ENCODE data around the gene GOT2. TPM values are rescaled to one million over a fixed set of nuclear protein-coding genes. Genes with fewer than 3 reads are reported as not detected.
"Not testable (repeated sequence)": the region's sequence is repeated elsewhere in the genome, so short reads cannot be mapped to it uniquely, and the experiment has no call there.

The GOT2 gene
- total RNA-seq (2014; rRNA removed; shearing (Covaris generic)): 59.0 and 62.6 TPM in 2 replicates

DNA sequence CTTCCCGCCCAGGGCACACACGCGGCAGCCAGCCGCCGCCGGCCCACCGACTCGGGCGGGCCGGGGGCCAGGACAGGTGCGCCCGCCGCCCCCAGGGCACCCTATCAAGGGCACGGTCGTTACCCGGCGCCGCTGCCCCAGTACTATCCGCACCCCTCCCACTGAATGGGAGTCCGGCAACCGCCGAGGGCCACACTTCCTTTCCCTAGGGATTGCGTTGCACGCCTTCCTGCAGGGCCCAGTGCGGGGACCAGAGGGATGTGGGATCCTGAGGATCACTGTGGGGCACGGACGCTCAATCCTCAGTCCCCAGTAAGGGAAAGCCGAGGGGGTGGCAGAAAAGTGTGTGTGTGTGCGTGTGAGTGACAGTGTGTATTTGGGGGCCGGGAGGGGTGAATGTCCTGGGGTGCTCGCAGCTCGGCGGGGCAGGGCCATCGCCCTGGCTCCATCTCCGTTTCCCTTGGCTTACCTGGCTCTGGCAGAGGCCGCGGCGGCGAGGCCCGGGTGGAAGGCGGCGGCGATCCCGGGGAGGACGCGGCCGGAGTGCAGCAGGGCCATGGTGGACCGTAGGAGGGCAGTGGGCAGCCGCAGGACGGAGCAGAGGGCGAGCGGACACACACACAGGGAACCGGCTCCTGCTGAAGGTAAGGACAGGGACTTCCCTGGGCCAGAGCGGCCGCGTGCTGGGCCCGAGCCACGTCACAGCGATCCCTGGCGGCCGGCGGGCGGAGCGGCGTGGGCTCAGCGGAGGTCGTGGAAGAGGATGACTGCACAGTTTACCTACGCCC lies at the start of gene GOT2:
Gene GOT2 (minus strand): TSS at position 646 of the 788 bp plus-strand sequence. CDS start 88 bp downstream, at position 558.
- peak; percentile 83 for DNase-seq (ENCODE audit: low spot score)

DNA sequence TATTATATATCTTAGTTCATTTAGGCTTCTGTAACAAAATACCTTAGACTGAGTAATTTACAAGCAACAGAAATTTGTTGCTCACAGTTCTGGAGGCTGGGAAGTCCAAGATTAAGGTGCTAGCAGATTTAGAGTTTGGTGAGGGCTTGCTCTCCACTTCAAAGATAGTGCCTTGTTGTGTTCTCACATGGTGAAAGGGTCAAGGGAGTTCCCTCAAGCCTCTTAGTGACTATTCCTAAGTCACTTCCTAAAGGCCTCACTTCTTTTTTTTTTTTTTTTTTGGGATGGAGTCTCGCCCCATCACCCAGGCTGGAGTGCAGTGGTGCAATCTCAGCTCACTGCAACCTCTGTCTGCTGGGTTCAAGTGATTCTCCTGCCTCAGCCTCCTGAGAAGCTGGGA lies 45.2 kb upstream of the GOT2 start:
- not testable (repeated sequence) for DNase-seq (ENCODE audit: low spot score)

DNA sequence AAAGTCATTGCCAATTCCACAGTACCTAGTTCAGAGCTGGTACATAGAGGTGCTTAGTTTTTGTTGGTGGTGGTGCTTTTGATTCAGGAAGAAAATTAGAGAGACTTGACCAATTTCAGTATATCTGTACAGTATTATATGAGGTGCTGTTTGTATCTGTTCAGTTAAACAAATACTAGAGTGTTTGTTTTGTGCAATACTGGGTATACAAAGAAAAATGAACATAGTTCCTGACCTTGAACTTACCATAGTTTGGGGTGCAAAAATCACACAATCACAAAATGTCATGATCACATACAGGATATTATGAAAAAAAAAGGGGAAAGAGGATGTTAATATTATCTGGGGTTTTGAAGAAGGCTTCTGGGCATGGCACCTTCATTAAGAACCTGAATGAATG lies 39.8 kb upstream of the GOT2 start:
- no peak for DNase-seq (ENCODE audit: low spot score)

DNA sequence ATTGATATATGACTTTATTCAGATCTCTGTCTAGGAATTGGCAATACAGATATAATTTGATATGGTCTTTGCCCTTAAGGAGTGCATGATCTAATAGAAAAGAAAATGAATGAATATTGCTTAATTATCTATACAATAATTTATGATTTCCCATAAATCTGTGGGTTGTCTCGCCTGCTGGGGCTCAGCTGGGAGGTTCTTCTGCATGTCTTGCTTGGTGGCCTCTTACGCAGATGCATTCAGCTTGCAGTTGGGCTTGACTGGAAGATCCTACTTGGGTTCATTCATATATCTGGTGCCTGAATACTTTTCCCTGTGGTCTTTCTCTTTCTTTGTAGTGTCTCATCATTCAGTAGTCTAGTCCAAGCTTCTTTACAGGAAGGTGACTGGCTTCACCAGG lies 34.0 kb upstream of the GOT2 start:
- no peak for DNase-seq (ENCODE audit: low spot score)

DNA sequence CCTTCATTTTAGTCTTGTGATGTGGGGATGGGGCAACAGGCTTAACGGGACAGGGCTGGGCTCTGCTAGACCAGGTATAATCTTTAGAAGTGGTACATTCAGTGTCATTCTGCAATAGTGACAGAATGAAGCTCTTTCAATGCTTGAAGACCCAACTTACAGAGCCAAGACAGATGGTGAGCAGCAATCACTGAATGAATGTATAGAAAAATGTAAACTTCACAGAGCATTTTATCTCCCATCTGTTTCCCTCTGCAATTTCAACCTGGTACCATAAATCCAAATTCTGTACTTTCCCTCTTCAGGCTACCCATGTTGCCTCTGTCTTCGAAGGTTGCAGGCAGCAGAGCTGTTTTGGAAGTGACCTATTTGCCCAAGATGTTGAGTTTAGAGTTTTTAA lies 33.5 kb upstream of the GOT2 start:
- no peak for DNase-seq (ENCODE audit: low spot score)

DNA sequence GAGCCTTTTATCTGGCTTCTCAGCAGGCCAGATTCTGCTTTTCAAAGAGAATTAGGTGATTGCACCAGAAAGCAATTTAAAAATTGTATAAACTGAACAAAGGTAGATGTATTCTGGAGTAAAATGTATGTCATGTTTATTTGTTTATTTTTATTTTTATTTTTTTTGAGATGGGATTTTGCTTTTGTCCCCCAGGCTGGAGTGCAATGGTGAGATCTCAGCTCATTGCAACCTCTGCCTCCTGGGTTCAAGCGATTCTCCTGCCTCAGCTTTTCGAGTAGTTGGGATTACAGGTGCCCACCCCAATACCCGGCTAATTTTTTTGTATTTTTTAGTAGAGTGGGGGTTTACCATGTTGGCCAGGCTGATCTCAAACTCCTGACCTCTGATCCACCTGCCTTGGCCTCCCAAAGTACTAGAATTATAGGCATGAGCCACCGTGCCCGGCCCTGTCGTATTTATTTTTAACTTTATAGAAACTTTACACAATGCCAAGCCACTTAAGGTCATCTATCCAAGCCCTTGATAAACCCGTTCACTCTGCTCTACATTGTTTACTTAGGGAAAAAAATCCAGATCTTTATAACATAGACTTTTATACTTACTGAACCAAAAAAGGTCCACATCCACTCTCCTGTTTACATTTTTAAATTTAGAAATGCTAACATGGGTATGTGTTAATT lies 22.7 kb upstream of the GOT2 start:
- DNase-seq (ENCODE audit: low spot score): no peak

DNA sequence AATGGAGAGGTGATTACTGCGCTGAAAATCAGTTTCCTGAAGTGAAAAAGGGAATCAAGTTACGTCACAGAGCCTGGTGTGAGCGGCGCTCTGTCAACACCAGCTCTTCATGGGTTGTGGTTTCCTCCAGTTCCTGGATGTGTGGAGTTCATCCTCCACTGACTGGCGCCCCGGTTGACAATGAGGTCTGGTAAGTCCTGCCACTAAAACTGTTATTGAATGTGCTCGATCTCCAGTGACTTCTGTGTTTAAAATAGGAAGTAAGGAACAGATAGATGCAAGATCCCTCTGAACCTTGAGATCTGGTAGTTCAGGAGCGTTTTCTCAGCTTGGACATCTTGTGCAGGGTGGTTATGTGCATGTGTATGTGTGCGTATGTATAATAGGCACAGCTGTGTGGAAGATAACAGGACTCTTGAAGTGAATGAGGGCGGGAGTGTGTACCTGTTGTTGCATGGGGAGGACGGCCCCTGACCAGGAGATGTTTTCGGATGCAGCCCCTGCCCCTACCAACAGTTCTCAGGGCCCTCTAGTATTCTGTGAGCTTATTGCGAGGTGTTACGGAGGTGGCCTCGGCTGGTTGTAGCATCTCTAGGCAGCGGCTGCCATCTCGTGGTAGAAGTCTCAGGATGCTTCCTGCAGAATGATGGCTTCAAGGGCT lies 22.0 kb upstream of the GOT2 start:
- DNase-seq (ENCODE audit: low spot score): peak; percentile 78

DNA sequence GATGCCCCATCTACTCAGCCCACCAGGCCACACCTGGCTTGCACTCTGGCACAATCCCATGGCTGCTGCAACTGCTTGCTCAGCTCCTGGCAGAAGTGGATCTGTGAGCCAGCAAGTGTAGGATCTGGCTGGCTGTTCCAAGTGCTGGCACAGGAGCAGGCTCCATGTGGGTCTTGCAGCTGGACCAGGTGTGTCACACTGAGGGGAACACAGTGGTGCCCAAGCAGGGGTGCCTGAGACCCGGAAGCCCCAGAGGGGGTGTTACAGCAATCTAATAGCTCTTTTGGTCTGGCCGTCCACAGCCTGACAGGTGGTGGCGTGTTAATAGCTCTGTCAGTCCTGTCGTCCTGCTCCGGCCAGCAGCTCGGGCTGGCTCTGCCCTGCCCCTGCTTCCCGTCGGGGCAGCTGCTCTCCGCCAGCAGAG lies 19.6 kb upstream of the GOT2 start:
- DNase-seq (ENCODE audit: low spot score): no peak

DNA sequence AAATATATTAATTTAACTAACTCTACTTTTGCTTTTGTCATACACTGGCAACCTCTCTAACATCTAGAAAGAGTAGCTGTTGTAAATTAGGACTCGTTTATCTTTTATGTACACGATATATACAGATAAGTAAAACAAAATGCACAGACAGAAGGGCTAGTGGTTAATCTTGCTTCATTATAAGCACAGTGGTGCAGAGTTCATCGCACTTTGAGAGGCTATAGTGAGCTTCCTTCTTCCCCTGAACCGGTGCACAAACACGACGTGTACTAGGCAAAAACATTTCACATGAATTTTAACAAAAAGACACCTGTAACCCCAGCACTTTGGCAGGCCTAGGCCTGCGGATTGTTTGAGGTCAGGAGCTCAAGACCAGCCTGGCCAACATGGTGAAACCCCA lies 10.4 kb upstream of the GOT2 start:
- DNase-seq (ENCODE audit: low spot score): no peak

DNA sequence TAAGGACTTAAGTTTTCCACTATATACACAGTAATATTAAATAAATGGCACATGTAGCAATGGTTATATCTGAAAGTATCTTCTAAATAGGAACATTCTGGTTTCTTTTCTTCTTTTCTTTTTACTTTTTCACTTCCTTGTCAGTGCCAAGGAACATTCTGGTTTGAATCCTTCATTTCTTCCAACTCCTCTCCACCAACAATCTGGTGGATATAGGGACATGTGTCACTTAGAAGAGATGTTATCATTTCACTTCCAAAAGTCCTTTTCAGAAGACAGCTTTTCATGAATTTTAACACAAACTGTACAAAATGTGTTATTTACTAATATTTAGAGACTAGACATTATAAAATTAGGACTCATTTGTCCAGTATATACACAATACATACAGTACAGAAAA lies 7.9 kb upstream of the GOT2 start:
- no peak for DNase-seq (ENCODE audit: low spot score)

DNA sequence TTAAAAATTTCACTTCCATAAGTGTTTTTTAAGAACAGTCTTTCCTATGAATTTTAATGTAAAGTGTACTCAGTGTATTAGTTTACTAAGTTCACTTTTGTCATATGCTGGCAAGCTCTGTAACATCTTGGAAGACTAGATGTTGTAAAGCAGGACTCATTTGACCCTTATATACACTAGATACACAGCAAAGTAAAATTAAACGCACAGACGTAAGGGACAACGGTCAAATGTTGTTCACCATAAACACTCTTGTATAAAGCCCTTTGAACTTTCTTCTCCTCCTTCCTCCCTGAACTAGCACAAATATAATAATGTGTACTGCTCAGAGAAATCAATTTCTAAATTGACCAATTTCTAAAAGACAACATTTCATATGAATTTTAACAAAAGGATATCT lies 7.0 kb upstream of the GOT2 start:
- no peak for DNase-seq (ENCODE audit: low spot score)

DNA sequence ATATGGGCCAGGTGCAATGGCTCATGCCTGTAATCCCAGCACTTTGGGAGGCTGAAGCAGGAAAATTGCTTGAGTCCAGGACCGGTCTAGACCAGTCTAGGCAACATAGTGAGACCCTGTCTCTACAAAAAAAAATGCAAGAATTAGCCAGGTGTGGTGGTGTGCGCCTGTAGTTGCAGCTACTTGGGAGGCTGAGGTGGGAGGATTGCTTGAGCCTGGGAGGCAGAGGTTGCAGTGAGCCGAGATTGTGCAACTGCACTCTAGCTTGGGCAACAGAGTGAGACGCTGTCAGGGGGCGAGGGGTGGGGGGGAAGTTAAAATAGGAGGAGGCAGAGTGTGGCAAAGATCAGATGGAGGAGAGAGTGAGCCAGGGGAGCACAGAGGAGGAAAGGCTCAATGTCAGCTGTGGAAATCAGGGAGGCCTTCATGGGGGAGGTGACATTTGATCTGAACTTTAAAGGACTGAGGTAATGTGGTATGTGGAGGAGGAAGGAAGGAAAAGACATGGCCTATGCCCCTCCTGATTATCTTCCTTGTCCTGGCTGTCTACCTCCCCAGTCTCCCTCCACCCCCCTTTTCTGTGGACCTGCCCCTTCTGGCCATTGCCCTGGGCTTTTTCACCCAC lies 4.7 kb upstream of the GOT2 start:
- no peak for DNase-seq (ENCODE audit: low spot score)

DNA sequence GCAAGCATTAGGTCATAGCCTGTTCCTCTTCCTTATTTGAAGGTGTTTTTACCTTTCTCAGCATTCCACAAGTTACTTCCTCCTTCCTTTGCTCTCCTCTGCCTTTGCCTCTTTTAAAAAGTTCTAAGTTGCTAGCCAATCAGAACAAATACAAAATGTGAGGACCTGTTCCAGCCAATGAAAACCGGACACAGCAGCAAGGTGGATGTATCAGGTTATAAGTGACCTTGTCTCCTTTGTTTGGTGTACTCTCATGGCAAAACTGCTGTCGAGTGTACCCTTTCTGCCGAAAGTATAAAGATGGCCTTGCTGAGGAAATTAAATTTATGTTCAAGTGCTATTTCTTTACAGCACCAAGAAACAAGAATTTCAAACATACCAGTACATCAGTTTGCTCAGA lies 2.2 kb upstream of the GOT2 start:
- not testable (repeated sequence) for DNase-seq (ENCODE audit: low spot score)

DNA sequence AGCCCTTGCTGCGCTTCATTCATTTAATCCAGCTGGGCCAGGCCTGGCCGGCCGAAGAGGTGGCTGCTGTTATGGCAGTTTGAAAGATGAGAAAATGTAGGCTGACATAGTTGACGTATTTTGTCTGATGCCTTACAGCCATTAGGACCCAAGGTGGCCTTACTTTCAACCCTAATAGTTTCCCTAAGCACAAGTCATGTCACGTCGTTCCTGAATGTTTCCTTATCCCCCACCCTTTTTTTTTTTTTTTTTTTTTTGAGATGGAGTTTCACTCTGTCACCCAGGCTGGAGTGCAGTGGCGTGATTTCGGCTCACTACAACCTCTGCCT lies 307 bp upstream of the GOT2 start:
- no peak for DNase-seq (ENCODE audit: low spot score)

DNA sequence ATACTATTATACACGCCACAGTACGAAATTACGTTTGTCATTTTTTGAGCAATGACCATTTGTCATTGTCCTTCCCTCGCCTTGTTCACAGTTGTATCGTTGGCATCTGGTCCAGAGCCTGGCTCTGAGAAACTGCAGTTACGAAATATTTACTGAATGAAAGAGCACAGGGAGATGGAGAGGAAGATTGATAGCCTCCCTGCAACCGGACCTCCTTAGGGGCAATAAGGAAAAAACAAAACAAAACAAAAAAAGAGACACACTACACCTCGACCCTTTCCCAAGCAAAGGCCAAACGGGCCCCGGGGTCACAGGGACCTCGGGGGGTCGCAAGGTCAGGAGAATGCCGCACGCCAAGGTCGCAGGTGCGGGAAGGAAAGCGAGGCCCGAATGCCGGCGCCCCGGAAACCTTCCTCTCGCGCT lies 857 bp downstream of the GOT2 start:
- peak; percentile 12 for DNase-seq (ENCODE audit: low spot score)

DNA sequence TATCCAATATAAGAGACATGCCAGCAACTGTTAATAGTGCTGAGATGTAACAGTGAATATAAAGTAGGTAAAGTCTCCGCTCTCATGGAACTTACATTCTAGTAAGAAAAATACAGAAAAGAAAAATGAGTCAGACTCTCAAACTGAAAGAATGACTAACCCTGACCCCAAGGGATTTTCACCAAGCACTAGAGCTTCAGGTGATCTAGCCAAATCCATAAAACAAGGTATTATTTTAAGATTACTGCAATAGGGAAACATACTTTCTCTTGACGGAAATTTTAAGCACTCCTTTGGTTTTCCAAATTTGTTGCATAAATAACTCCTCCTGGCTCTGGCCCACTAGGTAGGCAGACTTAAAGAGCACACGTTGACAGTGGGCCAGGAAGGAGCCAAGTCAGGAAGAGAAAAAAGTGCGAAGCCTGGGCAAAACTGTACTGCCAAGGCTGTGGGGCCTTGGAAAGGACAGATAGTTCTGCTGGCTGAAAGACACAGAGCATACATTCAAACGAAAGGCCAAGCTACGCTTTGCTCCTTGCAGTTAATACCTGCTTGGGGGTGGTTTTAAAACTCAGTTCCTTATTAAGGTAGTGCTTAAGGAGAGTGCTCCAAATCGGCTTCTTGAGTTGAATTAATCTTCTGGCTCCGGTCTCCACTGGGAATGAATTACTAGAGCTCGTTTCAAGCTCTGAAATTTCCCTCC lies 1.4 kb downstream of the GOT2 start:
- DNase-seq (ENCODE audit: low spot score): no peak

DNA sequence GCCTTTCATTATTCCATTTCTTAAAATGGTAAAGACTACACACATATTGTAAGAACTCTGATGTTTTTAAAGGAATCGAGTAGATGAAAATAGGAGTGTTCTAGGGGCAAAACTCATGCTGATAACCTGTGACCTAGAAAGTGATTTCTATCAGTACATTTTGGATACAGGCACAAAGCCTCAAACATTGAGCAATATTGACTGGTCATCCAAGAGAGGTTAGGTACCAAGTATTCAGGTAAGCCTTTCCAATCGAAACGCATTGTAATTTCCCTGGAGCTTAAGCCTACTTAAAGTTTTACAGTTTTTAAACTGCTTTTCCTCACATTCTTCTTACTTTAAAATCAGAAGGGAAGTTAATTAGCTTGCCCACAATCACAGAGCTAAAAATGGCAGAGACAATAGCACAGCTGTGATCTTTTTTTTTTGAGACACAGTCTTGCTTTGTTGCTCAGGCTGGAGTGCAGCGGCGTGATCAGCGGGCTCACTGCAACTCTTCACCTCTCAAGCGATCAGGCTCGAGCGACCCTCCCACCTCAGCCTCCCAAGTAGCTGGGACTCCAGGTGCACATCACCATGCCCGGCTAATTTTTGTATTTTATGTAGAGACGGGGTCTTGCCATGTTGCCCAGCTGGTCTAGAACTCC lies 3.3 kb downstream of the GOT2 start:
- no peak for DNase-seq (ENCODE audit: low spot score)

DNA sequence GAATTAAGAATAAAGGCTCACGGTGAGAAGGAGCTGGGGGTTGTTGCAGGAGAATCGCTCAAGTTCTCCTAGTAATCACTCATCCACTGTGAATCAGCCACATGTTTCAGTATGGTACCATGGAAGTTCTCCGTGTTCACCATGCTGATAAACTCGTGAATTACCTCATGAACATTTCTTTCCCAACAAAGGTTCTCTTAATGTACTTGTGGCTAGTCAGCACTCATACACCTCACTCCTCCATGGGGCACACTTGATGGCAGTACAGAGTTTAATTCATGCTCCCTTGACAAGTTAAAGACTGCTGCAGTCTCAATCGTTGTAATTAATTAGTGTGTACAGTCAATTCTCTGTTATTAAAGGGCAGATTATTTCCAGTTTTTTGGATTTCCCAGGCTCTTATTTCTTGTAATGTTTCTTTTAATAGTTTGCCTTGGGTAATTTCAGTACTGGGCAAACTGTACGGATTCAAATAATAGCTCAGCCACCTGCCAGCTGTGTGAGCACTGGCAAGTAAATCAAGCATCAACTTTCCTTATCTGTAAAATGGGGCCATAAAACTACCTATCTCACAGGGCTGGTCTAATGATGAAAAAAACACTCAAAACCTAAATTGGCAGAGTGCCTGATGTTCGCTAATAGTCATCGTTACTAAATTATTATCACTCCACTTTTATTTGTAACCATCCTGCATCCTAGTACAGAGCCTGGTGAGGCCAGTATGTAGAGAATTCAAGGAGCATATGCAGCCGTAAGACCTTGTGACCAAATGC lies 6.1 kb downstream of the GOT2 start:
- no peak for DNase-seq (ENCODE audit: low spot score)

DNA sequence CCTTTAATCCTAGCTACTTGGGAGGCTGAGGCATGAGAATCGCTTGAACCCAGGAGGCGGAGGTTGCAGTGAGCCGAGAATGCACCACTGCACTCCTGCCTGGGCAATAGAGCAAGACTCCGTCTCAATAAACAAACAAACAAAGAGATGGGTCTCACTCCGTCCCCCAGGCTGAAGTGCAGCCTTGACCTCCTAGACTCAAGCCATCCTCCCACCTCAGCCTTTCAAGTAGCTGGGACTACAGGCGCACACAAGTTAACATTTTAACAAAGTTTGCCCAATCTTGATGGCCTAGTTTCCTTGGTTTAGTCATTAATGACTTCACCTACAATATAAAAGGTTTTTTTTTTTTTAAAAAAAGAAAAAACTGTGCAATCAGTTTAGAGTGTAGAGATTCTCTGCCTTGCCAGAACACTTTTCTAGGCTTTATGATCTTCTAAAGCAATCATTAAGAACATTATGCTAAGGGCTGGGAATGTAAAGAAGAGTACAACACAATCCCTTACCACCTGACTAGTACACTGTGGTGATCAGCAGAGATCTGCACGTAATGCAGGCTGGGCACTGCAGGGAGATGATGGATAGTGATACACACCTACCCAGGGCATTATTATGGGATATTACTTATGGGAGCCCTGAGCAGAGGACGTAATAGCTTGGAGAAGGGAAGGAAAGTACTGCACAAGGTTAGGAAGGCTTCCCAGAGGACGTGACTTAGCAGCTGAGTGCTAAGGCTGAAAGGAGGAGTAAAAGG lies 6.9 kb downstream of the GOT2 start:
- DNase-seq (ENCODE audit: low spot score): no peak

DNA sequence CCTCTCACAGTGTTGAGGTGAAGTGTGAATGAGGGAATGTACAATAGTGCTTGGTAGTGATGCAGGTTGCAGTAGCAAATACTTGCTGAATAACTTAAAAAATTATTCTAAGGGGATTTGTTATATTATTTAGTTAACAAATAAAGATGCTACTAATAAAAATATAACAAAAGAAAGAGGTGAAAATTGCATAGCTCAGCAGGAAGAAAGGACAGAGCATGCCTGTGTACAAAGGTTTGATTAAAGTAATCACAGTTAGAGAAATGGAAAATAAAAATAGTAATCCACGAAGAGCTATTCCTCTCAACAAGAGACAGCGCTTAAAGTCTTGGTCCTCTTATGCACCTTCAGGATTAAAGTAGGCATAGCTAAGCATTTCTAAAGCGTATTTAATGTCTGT lies 11.0 kb downstream of the GOT2 start:
- no peak for DNase-seq (ENCODE audit: low spot score)

All from HT-29 (cell line).